Right atrium auricular region (tissue), 2 donors: ENCODE results near the gene RALGAPB. TPM values are rescaled to one million over a fixed set of nuclear protein-coding genes. Genes with fewer than 3 reads are reported as not detected.

Experiments used
- DNase-seq: peaks from one replicate; pipeline ENCODE4 v3.0.0-alpha.2; 2019; ENCODE audit warnings: low spot score
- H3K27ac ChIP-seq, 2 donors: fragments of 200-600 bp; sonication (generic); 1 replicate in 1 of 2; 2 replicates in 1 of 2; pipeline ENCODE4 v1.5.1; 2016 to 2019
- H3K27me3 ChIP-seq, 2 donors: fragments of 200-600 bp; sonication (generic); one replicate each; pipeline versions ENCODE4 v1.5.1 to v1.6.0; 2017 to 2019
- H3K36me3 ChIP-seq: fragments of 200-600 bp; sonication (generic); one replicate; pipeline ENCODE4 v1.5.1; 2016
- H3K4me1 ChIP-seq, 2 donors: fragments of 200-600 bp; sonication (generic); one replicate each; pipeline versions ENCODE4 v1.5.1 to v1.6.0; 2017 to 2019
- H3K4me3 ChIP-seq, 2 donors: fragments of 200-600 bp; sonication (generic); 1 replicate in 1 of 2; 2 replicates in 1 of 2; pipeline ENCODE4 v1.5.1; 2017 to 2019; ENCODE audit warnings: mild to moderate bottlenecking in 1 of 2, moderate library complexity in 1 of 2
- H3K9me3 ChIP-seq, 2 donors: fragments of 200-600 bp; sonication (generic); one replicate each; pipeline ENCODE4 v1.5.1; 2019
- CTCF ChIP-seq, 2 donors: fragments of 200-600 bp; sonication (generic); IDR thresholded peaks; one replicate each; pipeline ENCODE4 v1.5.1; 2019; ENCODE audit warnings: antibody characterized with exemption in 2 of 2
- total RNA-seq, 2 donors: library from RNA; depleted of rRNA; stranded (reverse); fragments of >200 nt; gene quantifications; one replicate each; pipeline ENCODE4 v1.1.0, GENCODE V29; 2016

RALGAPB gene
- total RNA-seq, 2 donors from 2014 or later = 24.6 to 24.8 TPM

GRCh38 chr20:38519426-38519825, 46.8 kb downstream of the RALGAPB start:
- no peak for TF ChIP-seq CTCF (IDR thresholded peaks at IDR 0.05)
- Histone ChIP-seq H3K36me3 (peaks cover 45% of the 10 kb centered on the region), H3K27ac (no peak overlapping the region), H3K4me3 (no peak overlapping the region), H3K27me3 (no peaks in the 10 kb centered on the region), H3K9me3 (no peaks in the 10 kb centered on the region), H3K4me1 (no peaks in the 10 kb centered on the region)
- no peak for DNase-seq

GRCh38 chr20:38520261-38520660, 47.6 kb downstream of the RALGAPB start:
- Histone ChIP-seq H3K27me3 (no peaks in the 10 kb centered on the region), H3K27ac (no peak overlapping the region), H3K4me1 (no peaks in the 10 kb centered on the region), H3K9me3 (no peaks in the 10 kb centered on the region), H3K4me3 (no peak overlapping the region), H3K36me3 (peaks cover 52% of the 10 kb centered on the region)
- no peak for TF ChIP-seq CTCF (IDR thresholded peaks at IDR 0.05)
- no peak for DNase-seq

- Histone ChIP-seq H3K36me3 (peaks cover 52% of the 10 kb centered on the region), H3K27me3 (no peaks in the 10 kb centered on the region)
- DNase-seq = no peak
Observed at GRCh38 chr20:38523697-38524096, 51.1 kb downstream of the RALGAPB start.

GRCh38 chr20:38528167-38528566, 55.5 kb downstream of the RALGAPB start:
- no peaks in the 10 kb centered on the region for H3K4me1 ChIP-seq
- H3K4me3 ChIP-seq = no peak overlapping the region
- no peak for TF ChIP-seq CTCF (IDR thresholded peaks at IDR 0.05)
- DNase-seq = no peak
- H3K36me3 ChIP-seq = peaks cover 67% of the 10 kb centered on the region
- no peak overlapping the region for H3K27ac ChIP-seq
- H3K27me3 ChIP-seq = no peaks in the 10 kb centered on the region
- H3K9me3 ChIP-seq = no peaks in the 10 kb centered on the region

More at GRCh38 chr20:38523697-38524096, 51.1 kb downstream of the RALGAPB start:
- H3K27ac ChIP-seq = no peak overlapping the region
- no peaks in the 10 kb centered on the region for H3K9me3 ChIP-seq
- H3K4me3 ChIP-seq = no peak overlapping the region
- no peaks in the 10 kb centered on the region for H3K4me1 ChIP-seq
- no peak for TF ChIP-seq CTCF (IDR thresholded peaks at IDR 0.05)

GRCh38 chr20:38531021-38531420, 58.4 kb downstream of the RALGAPB start:
- peaks cover 73% of the 10 kb centered on the region for H3K36me3 ChIP-seq
- DNase-seq = no peak
- no peak overlapping the region for H3K27ac ChIP-seq
- no peaks in the 10 kb centered on the region for H3K27me3 ChIP-seq
- H3K4me3 ChIP-seq = no peak overlapping the region
- TF ChIP-seq CTCF (IDR thresholded peaks at IDR 0.05) = no peak
- H3K9me3 ChIP-seq = no peaks in the 10 kb centered on the region
- H3K4me1 ChIP-seq = no peaks in the 10 kb centered on the region

GRCh38 chr20:38534756-38535155, 62.1 kb downstream of the RALGAPB start:
- no peak for DNase-seq
- no peak overlapping the region for H3K27ac ChIP-seq
- H3K9me3 ChIP-seq = no peaks in the 10 kb centered on the region
- no peak for TF ChIP-seq CTCF (IDR thresholded peaks at IDR 0.05)
- H3K4me3 ChIP-seq = no peak overlapping the region
- no peaks in the 10 kb centered on the region for H3K4me1 ChIP-seq
- H3K36me3 ChIP-seq = peaks cover 83% of the 10 kb centered on the region
- no peaks in the 10 kb centered on the region for H3K27me3 ChIP-seq
